ENCODE results near the gene NFIX.

DNA sequence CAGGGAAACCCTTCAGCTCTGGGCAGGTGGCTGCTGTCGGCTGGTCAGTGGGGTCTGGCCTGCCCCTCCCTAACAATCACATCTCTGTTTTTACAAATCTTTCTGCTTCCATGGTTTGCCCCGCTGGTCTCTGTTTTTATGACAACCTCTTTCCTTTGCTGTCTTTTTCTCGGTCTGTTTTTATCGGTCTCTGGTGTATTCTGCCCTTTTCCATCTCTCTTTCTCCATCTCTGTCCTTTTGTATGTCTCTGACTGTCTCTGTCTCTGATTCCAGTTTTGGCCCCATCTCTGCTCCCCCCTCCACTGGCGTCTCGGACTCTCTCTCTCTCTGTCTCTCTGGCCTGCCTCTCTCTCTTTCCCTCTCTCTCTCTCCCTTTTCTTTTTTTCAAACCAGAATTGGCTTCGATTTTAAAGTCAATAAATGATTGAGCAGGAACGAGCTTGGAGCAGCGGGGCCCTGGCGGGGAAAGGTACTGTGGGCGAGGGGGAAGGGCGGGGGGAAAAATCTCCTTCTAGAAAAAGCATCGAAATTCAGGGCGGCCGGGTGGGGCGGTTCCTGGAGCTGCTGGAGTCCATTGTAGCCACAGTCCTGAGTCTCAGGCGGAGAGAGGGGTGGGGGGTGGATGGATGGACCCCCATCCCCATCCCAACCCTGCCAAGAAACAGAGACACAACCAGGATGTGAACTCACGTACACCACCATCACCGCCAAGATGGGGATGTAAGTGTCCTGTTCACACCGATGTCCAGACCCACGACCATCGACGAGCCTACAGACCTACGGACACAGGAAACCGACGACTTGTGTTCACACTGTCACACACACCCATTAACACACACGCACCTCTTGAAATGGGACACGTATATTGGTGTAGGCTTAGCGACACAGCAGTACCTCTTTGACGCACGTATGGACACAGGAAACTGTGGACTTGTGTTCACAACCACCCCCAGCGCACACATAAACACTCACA lies 3.0 kb downstream of the NFIX start:
- TF ChIP-seq, protein P1, sequence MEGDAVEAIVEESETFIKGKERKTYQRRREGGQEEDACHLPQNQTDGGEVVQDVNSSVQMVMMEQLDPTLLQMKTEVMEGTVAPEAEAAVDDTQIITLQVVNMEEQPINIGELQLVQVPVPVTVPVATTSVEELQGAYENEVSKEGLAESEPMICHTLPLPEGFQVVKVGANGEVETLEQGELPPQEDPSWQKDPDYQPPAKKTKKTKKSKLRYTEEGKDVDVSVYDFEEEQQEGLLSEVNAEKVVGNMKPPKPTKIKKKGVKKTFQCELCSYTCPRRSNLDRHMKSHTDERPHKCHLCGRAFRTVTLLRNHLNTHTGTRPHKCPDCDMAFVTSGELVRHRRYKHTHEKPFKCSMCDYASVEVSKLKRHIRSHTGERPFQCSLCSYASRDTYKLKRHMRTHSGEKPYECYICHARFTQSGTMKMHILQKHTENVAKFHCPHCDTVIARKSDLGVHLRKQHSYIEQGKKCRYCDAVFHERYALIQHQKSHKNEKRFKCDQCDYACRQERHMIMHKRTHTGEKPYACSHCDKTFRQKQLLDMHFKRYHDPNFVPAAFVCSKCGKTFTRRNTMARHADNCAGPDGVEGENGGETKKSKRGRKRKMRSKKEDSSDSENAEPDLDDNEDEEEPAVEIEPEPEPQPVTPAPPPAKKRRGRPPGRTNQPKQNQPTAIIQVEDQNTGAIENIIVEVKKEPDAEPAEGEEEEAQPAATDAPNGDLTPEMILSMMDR (conservative IDR thresholded peaks at IDR 0.05 in 1 of 2, IDR thresholded peaks at IDR 0.05 in 1 of 2; ENCODE audit: extremely low read depth in 1 of 2, insufficient read depth in 1 of 2, low read depth in 1 of 2, low read length in 2 of 2): no peak
- no peak for TF ChIP-seq EZH2 (IDR thresholded peaks at IDR 0.05; ENCODE audit: borderline replicate concordance, low read length)
